ENCODE results near the gene SYT1.

GRCh38 chr12:78881685-78882084, 17.1 kb downstream of the SYT1 start:
- TF ChIP-seq, protein P1, sequence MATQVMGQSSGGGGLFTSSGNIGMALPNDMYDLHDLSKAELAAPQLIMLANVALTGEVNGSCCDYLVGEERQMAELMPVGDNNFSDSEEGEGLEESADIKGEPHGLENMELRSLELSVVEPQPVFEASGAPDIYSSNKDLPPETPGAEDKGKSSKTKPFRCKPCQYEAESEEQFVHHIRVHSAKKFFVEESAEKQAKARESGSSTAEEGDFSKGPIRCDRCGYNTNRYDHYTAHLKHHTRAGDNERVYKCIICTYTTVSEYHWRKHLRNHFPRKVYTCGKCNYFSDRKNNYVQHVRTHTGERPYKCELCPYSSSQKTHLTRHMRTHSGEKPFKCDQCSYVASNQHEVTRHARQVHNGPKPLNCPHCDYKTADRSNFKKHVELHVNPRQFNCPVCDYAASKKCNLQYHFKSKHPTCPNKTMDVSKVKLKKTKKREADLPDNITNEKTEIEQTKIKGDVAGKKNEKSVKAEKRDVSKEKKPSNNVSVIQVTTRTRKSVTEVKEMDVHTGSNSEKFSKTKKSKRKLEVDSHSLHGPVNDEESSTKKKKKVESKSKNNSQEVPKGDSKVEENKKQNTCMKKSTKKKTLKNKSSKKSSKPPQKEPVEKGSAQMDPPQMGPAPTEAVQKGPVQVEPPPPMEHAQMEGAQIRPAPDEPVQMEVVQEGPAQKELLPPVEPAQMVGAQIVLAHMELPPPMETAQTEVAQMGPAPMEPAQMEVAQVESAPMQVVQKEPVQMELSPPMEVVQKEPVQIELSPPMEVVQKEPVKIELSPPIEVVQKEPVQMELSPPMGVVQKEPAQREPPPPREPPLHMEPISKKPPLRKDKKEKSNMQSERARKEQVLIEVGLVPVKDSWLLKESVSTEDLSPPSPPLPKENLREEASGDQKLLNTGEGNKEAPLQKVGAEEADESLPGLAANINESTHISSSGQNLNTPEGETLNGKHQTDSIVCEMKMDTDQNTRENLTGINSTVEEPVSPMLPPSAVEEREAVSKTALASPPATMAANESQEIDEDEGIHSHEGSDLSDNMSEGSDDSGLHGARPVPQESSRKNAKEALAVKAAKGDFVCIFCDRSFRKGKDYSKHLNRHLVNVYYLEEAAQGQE (IDR thresholded peaks at IDR 0.05; ENCODE audit: insufficient read depth in 1 of 2, low read depth in 2 of 2, low read length in 2 of 2), result no peak
- TF ChIP-seq POLR2AphosphoS5 (IDR thresholded peaks at IDR 0.05; ENCODE audit: low read depth, low read length), result no peak
- TF ChIP-seq SIN3A (IDR thresholded peaks at IDR 0.05; ENCODE audit: borderline replicate concordance, insufficient read depth, low read length), result no peak
